KOPT-K1 (cell line): ENCODE data around the gene BTAF1.
"Not testable (repeated sequence)": the region's sequence is repeated elsewhere in the genome, so short reads cannot be mapped to it uniquely, and the experiment has no call there.

Source experiments
- H3K27ac ChIP-seq: fragments of 200-600 bp; sonication (generic); 2 replicates; pipeline ENCODE4 v1.5.1; 2016; ENCODE audit warnings: antibody characterized with exemption, mild to moderate bottlenecking, low read depth, low read length; ENCODE audit not compliant: poor library complexity, severe bottlenecking
- H3K36me3 ChIP-seq: fragments of 200-600 bp; sonication (generic); 2 replicates; pipeline ENCODE4 v1.5.1; 2017; ENCODE audit warnings: antibody characterized with exemption, mild to moderate bottlenecking, low read length, moderate library complexity; ENCODE audit not compliant: insufficient read depth
- H3K9me3 ChIP-seq: fragments of 200-600 bp; sonication (generic); 2 replicates; pipeline ENCODE4 v1.5.1; 2017; ENCODE audit warnings: antibody characterized with exemption, low read length, mild to moderate bottlenecking; ENCODE audit not compliant: insufficient read depth, poor library complexity, severe bottlenecking

Gene BTAF1

DNA sequence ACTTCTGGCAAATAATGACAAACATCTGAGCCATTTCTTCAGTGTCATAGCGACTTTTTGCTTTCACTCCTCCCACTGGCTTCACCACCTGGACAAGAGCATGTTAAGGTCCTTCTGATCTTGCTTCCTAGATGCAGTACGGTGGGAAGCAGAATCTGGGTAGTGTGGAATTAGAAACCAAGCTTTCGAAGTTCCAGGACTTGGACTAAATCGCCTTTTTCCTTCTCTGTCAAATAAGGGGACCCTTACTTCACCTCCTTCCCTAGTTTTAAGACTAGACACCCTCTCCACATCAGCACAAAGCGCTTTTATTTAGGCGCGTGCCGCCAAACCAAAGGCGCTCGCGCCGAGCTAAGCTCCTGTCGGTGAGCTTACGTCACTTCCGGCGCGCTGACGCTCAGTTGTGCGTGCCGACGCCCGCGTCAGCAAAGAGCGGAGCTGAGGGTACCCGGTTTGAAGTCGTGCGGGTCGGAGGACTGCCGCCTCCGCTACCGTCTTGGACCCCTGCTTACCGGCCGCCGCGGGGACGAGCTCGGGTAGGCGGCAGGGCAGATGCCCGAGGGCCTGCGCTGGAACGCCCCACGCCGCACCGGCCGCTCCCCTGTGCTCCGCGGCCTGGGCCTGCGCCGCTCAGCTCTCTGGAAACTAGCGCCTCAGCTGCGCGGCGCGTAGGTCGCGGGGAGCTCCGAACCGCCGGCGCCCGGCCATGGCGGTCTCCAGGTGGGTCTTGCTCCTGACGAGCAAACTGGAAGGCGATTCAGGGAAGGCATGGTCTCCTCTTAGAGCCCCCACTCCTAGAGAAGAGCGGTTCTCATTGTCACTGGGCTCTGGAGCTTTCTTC, at the start of gene BTAF1:
Gene BTAF1, plus strand, starts transcription at position 400 of the 841 bp plus-strand sequence. Its CDS starts 307 bp downstream, at position 707.
- peaks cover 19% of the 10 kb centered on the region for H3K36me3 ChIP-seq
- peaks cover 6% of the 10 kb centered on the region for H3K9me3 ChIP-seq
- peak within 1 kb of the TSS; percentile 84 for H3K27ac ChIP-seq

DNA sequence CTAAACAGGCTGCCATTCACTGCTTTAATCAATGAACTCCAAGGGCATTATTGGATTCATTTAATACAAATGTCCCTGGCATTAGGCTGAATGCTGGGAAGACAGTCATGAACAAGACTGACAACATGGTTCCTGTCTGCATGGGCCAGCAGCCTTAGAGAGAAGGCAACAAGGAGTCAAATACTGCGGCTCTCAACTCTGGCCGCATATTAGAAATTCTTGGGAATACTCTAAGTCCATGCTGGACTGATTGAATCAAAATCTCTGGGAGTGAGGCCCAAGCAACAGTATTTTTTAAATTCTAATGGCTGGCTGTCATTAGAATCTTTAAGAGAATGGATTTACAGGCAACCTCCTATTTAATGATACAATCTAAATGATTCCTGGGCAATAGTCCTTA, 48.4 kb upstream of the BTAF1 start:
- Histone ChIP-seq H3K9me3 (no peaks in the 10 kb centered on the region), H3K27ac (no peak overlapping the region), H3K36me3 (no peaks in the 10 kb centered on the region)

DNA sequence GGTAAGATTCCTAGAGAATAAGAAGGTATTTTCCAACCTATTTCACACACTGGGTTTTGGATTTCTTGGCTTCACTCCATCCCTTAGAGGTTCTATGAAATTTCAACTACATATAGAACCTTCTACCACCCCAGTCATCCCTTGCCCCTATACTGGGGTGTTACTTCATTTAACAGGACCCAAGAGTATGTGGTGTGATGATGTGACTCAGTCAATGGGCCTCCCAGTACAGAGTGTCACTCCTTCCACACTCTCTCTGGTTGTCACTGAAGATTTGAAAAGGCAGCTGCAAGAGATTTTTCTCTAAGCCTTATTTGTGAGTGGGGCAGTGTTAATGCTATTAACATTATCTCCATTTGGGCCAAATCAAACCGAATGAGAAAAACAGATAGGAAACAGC, 47.8 kb upstream of the BTAF1 start:
- H3K36me3 ChIP-seq: no peaks in the 10 kb centered on the region
- no peak overlapping the region for H3K27ac ChIP-seq
- no peaks in the 10 kb centered on the region for H3K9me3 ChIP-seq

DNA sequence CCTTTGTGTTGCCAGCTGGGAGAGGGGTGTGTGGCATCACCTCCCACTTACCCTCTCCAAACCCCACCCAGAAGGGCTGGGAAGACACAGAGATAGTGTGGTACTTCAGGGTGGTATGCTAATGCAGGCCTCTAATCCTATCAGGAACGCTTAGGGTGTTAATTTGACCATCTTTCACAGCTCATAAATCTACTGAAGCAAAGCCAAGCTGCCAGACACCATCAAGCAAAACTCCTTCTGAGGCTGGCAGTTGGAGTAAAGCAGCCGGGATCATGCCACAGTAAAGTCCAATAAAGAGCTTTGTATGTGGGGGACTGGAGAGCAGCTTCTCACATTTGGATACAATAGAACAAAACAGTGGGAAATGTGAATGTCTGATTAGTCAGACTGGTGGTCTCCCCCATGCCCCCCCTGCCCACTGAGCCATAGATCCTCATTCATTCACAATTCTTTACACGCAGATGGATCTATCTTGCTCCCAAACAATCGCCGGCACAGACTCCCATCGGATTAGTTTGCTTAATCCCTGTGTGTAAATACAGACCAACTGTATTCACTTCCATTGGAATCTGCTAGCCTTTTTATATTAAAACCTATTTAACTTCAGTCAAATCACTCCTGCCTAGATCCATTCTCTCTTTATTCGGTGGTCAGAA, 43.9 kb upstream of the BTAF1 start:
- Histone ChIP-seq H3K36me3 (no peaks in the 10 kb centered on the region), H3K27ac (no peak overlapping the region), H3K9me3 (no peaks in the 10 kb centered on the region)

DNA sequence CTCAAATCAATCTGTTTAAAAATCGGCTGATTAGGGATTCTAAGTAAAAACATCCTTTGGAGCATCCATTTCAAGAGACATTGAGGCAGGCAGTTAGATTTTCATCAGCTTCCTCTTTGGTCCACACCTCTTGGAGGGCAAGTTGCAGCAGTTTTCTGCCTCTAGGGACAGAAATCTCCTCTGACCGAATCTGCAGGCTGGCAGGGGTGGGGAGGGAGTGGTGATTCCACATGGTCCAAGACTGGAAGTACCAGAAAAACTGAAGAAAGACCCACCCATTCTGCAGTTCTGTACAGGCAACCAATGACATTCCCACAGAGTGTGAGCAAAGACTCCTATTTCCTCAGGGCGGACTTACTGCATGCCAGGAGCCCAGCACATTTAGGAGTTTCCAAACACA, 43.3 kb upstream of the BTAF1 start:
- Histone ChIP-seq H3K36me3 (no peaks in the 10 kb centered on the region), H3K9me3 (no peaks in the 10 kb centered on the region), H3K27ac (no peak overlapping the region)

DNA sequence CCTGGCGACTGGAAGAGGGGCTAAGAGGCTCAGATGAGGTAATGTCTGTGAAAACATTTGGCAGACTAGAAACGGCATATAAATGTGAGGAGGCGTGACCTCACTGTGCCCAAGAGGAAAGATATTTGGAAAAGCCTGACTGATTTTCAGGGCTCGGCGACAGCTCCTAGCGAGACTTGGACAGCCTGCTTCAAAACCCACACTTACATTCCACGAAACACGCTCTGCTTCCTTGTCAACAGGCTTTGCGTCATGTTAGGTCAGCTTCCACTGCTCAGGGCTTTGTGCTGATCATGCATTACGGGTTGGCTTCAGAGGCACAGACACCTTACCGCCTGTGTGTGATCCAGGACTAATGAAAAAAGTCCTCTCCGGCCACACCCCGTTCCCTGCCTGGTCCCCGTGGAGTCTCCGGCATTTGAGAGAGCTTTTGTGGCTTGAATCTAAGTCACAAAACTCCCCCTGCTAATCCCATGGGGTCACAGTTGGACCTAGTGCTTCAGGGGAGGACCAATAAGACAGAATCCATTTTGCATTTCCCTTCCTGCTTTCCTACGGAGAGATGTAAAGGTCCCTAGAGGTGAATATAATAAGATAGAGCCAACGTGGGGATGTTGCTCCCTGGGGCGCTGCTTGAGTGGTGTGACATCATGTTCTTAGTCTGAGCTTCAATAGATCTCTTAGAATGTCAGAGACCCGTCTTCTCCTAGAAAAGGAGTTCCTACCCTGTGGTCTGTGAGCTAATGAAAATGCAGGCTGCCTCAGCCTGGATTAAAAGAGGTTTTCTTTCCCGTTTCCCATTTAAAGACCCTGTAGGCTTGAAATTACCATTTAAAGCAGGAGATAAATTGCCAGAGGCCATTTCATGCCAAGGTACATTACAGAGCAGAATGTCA, 39.8 kb upstream of the BTAF1 start:
- no peaks in the 10 kb centered on the region for H3K9me3 ChIP-seq
- no peak overlapping the region for H3K27ac ChIP-seq
- no peaks in the 10 kb centered on the region for H3K36me3 ChIP-seq

DNA sequence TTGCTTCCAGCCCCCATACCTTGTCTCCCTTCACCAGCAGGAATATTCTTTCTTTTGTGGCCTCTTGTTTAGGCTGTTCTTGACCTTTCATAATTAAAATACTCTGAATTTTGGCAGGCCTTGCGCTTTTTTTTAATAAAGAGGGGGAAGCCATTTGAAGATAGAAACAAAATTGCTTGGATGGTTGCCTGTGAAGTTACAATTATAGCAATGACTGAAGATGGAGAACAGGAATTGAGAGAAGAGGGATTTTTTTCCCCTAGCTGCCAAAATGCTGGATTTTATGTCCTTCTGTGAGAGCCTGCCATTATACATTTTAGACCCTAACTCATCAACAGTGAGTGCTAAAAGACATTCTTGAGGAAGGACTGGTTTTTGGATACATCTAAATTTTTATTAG, 39.0 kb upstream of the BTAF1 start:
- Histone ChIP-seq H3K36me3 (no peaks in the 10 kb centered on the region), H3K27ac (no peak overlapping the region), H3K9me3 (no peaks in the 10 kb centered on the region)

DNA sequence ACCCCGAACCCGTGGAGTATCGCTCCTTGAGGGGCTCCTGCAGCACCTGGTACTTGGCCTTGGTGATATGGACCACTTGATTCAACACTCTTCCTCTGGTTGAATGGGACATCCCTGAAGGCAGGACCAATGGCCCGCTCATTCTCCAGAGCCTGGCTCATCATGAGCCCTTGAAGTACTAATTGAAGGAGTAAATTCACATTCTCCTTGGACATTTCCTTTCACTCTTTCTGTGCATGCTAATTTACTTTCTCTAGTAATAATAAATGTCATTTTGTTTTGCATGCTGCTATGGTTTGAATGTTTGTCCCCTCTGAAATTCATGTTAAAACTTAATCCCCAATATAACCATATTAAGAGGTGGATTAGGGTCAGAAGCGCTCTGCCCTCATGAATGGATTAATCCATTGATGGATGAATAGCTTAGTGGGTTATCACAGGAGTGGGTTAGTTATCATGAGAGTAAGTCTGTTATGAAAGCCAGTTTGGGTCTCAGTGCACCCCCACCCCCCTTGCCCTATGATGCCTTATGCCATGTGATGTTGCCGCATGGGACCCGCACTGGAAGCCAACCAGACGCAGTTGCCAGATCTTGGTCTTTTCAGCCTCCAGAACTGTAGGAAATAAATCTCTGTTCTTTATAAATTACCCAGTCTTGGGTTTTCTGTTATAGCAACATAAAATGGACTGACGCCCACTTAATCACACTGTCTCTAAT, 38.0 kb upstream of the BTAF1 start:
- Histone ChIP-seq H3K27ac (no peak overlapping the region), H3K9me3 (no peaks in the 10 kb centered on the region), H3K36me3 (no peaks in the 10 kb centered on the region)

DNA sequence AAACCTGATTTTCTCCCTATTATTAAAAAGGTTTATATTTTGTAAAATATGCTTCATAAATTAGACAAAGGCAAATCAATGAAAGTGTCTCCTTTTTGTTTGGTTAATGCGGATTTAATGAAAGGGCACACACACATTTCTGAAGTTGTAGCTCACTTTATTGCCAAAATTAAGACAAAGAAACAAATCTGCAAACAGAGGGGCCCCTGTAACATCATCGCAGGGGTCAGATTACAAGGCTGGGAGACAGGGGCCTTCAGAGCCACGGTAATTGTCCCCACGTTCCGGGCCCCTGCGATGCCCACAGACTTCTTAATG, 36.7 kb upstream of the BTAF1 start:
- Histone ChIP-seq H3K27ac (no peak overlapping the region), H3K36me3 (no peaks in the 10 kb centered on the region), H3K9me3 (no peaks in the 10 kb centered on the region)

DNA sequence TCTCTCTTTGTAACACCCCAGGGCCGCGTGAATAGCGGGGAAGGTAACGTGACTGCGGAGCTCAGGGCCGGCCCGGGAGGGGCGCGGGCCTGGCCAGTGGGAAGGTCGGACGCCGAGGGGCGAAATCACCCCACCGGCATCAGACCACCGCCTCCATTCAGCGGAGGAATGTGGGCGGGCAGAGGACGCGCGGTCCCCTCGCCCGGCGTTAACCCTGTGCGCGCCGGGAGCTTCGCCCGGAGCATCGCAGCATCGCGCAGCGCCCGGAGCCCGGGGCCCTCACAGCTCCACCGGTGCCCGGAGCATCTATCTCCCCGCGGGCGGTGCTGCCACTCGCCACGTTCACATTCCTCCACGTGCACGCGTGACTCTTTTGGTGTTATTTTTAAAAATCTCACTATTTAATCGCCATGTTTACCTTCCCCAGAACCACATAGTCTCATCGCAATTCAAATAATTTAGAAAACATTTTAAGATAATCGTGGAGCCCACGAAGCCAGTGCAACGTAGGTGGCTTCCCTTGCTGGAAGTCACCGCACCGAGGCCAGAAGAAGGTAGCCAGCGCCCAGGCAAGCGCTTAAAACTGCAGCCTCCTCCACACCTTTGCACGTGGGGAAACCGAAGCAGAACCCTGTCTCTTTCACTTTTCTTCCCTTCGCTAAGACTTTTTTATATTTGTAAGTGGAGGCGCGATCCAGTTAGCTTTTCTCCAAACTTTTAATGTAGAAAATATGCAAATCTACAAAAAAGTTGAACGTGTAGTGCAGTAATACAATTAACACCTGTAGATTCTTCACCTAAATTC, 36.1 kb upstream of the BTAF1 start:
- H3K36me3 ChIP-seq: no peaks in the 10 kb centered on the region
- H3K27ac ChIP-seq: no peak overlapping the region

DNA sequence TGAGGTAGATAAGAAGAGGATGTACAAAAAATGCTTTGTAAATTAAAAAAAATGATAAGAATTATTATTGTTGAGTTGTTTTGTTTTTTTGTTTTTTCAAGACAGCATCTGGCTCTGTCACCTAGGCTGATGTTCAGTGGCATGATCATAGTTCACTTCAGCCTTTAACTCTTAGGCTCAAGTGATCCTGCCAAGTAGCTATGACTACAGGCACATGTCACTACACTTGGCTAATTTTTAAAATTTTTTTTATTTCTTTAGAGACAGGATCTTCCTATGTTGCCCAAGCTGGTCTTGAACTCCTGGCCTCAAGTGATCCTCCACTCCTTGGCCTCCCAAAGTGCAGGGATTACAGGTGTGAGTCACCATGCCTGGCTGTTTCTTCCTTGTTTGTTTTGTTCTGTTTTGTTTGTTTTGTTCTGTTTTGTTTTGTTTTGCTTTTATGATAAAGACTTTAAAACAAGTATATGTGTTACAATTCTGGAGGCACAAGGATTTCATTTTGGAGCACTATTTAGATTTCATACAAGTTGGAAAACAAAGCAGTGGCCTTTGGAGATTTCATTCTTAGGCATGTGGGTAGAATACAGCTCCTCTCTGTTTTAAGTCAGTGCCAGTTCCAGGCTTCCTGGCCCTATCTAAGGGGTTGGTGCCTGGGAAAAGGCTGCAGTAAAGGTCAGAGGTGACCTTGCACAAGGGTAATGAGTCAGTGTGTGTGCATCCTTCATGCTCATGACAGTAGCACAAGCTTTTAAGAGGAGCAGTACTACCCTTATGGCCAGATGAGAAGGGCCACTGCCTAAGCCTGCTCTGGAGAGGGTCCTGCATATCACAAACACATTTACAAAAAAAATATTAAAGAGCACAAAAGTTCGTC, 32.2 kb upstream of the BTAF1 start:
- H3K9me3 ChIP-seq: no peaks in the 10 kb centered on the region
- no peaks in the 10 kb centered on the region for H3K36me3 ChIP-seq
- H3K27ac ChIP-seq: no peak overlapping the region

More for the DNA sequence above, 36.1 kb upstream of the BTAF1 start:
- no peaks in the 10 kb centered on the region for H3K9me3 ChIP-seq

DNA sequence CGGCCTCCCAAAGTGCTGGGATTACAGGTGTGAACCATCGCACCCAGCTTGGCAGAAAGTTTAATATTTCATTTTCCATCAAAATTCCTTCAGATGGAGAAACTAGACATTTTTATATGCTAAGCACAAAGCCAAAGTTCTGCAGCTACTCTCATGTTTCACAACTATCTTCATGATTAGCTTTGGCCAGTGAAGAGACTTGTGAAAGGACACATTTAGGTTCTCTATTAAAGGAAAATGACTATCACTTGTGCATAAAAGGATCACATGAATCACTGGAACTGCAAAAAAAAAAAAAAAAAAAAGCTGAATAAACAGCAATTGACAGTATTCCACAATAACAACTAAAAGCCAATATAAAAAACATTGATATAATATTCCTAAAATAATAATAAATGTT, 30.5 kb upstream of the BTAF1 start:
- no peaks in the 10 kb centered on the region for H3K9me3 ChIP-seq
- H3K36me3 ChIP-seq: no peaks in the 10 kb centered on the region
- H3K27ac ChIP-seq: no peak overlapping the region

DNA sequence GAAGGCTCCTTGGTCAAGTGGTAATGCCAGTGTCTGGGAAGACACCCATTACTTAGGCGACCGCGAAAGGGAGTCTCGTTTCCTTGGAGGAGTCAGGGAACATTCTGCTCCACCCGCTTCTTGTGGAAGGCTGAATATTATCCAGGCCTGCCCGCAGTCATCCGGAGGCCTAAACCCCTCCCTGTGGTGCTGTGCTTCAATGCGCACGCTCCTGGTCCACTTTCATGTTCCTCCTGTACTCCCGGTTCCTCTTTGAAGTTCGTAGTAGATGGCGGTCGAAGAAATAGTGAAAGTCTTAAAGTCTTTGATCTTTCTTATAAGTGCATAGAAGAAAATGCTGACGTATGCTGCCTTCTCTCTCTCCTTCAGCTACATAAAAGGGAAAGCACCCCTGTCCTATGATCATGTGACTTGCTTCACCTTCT, 29.3 kb upstream of the BTAF1 start:
- not testable (repeated sequence) for H3K27ac ChIP-seq, H3K9me3 ChIP-seq, H3K36me3 ChIP-seq
